HCT116 (cell line): Measurements from ENCODE around the gene KIF26B. TPM values are rescaled to one million over a fixed set of nuclear protein-coding genes. Genes with fewer than 3 reads are reported as not detected.

Experiments
- ATAC-seq: fragments of 200-7000 bp; cut with Tn5 transposase; 2 replicates; pipeline ENCODE4 v1.9.1; 2020; ENCODE audit warnings: mild to moderate bottlenecking, moderate library complexity
- BruUV-seq: library from RNA; stranded (reverse); fragments of 400-500 nt; replicated peaks from 2 replicates; lab custom pipeline; 2021; lab: Mats Ljungman, UMichigan
- CTCF ChIA-PET: fragments of 300-600 bp; sonication (Branson Sonifier 250); formaldehyde crosslinking; loops from one replicate; lab custom pipeline; 2021; ENCODE audit warnings: antibody characterized with exemption; lab: Charles Lee
- POLR2A ChIA-PET: fragments of 300-600, 350-600 bp; sonication (Branson Sonifier 250); formaldehyde crosslinking; loops from one replicate; lab custom pipeline; 2021; ENCODE audit warnings: antibody characterized with exemption; lab: Charles Lee
- RAD21 ChIA-PET, 2 experiments: fragments of 300-600 bp; sonication (Branson Sonifier 250); formaldehyde crosslinking; loops; one replicate each; lab custom pipeline; 2023; ENCODE audit warnings: low total read pairs in 2 of 2; ENCODE audit not compliant: uncharacterized antibody in 2 of 2, unreplicated experiment in 2 of 2, low non-redundant PET in 1 of 2; lab: Charles Lee
- DNase-seq: peaks from one replicate; pipeline ENCODE4 v3.0.0-alpha.2; 2010; ENCODE audit warnings: low read depth, low spot score
- H2AFZ ChIP-seq: fragments of 200-600 bp; shearing (Covaris generic), sonication (generic); 2 replicates; pipeline ENCODE4 v1.6.1; 2017; ENCODE audit warnings: low read depth, mixed run types, mixed read lengths, antibody characterized with exemption, low read length; ENCODE audit not compliant: poor library complexity, severe bottlenecking
- H3K27ac ChIP-seq: 2 replicates; pipeline ENCODE4 v1.5.1; 2012; ENCODE audit warnings: low read depth, low read length
- H3K27me3 ChIP-seq: fragments of 200-600 bp; sonication (generic); 2 replicates; pipeline ENCODE4 v1.6.1; 2016; ENCODE audit warnings: mixed run types, low read length, mixed read lengths; ENCODE audit not compliant: insufficient read depth
- H3K36me3 ChIP-seq, 2 experiments: fragments of 200-500 bp in 1 of 2; fragments of 200-600 bp in 1 of 2; sonication (Bioruptor generic) in 1 of 2; sonication (generic) in 1 of 2; 2 replicates each; pipeline versions ENCODE4 v1.5.1 to v1.6.1; 2014 to 2016; ENCODE audit warnings: low read length in 2 of 2, inconsistent platforms in 1 of 2, mixed read lengths in 1 of 2, mixed run types in 1 of 2; ENCODE audit not compliant: insufficient read depth in 2 of 2, control insufficient read depth in 1 of 2
- H3K4me1 ChIP-seq, 2 experiments: fragments of 200-600 bp in 1 of 2; sonication (generic) in 1 of 2; 2 replicates each; pipeline versions ENCODE4 v1.5.1 to v1.6.1; 2012 to 2017; ENCODE audit warnings: low read length in 2 of 2, inconsistent platforms in 1 of 2, mild to moderate bottlenecking in 1 of 2, mixed read lengths in 1 of 2, mixed run types in 1 of 2, moderate library complexity in 1 of 2; ENCODE audit not compliant: insufficient read depth in 2 of 2, control insufficient read depth in 1 of 2
- H3K4me2 ChIP-seq: fragments of 200-600 bp; sonication (generic); 2 replicates; pipeline ENCODE4 v1.6.1; 2017; ENCODE audit warnings: mixed run types, low read length, mixed read lengths
- H3K4me3 ChIP-seq, 2 experiments: fragments of 200-600 bp in 1 of 2; sonication (generic) in 1 of 2; replicated peaks in 1 of 2; 2 replicates each; pipeline ENCODE4 v1.5.1; 2011 to 2016; ENCODE audit warnings: low read length in 2 of 2, control low read depth in 1 of 2, low read depth in 1 of 2, mild to moderate bottlenecking in 1 of 2, mixed read lengths in 1 of 2, mixed run types in 1 of 2
- H3K79me2 ChIP-seq: fragments of 200-600 bp; sonication (generic); 2 replicates; pipeline ENCODE4 v1.6.1; 2017; ENCODE audit warnings: mild to moderate bottlenecking, mixed run types, low read length, moderate library complexity, mixed read lengths; ENCODE audit not compliant: insufficient read depth
- H3K9ac ChIP-seq: fragments of 200-600 bp; sonication (generic); 2 replicates; pipeline ENCODE4 v1.6.1; 2016; ENCODE audit warnings: low read length, mixed read lengths
- H3K9me2 ChIP-seq: fragments of 200-600 bp; sonication (generic), shearing (Covaris generic); 2 replicates; pipeline ENCODE4 v1.6.1; 2017; ENCODE audit warnings: mixed run types, mild to moderate bottlenecking, moderate library complexity; ENCODE audit not compliant: insufficient read depth
- H3K9me3 ChIP-seq, 2 experiments: fragments of 200-500 bp in 1 of 2; fragments of 200-600 bp in 1 of 2; sonication (Bioruptor generic) in 1 of 2; sonication (generic) in 1 of 2; 2 replicates each; pipeline ENCODE4 v1.6.1; 2014 to 2017; ENCODE audit warnings: low read length in 2 of 2, mixed read lengths in 2 of 2, inconsistent platforms in 1 of 2, low read depth in 1 of 2, mild to moderate bottlenecking in 1 of 2, mixed run types in 1 of 2, moderate library complexity in 1 of 2; ENCODE audit not compliant: control insufficient read depth in 1 of 2, insufficient read depth in 1 of 2
- H4K20me1 ChIP-seq: fragments of 200-600 bp; sonication (generic), shearing (Covaris generic); 2 replicates; pipeline ENCODE4 v1.6.1; 2017; ENCODE audit warnings: mixed run types, mild to moderate bottlenecking, moderate library complexity; ENCODE audit not compliant: insufficient read depth
- ATF3 ChIP-seq: IDR thresholded peaks from 2 replicates; pipeline ENCODE4 v1.6.1; 2012
- CBX3 ChIP-seq: IDR thresholded peaks from 2 replicates; pipeline ENCODE4 v1.6.1; 2012; ENCODE audit warnings: low read depth
- CEBPB ChIP-seq: IDR thresholded peaks from 2 replicates; pipeline ENCODE4 v1.6.1; 2012; ENCODE audit warnings: low read depth
- CTCF ChIP-seq, 3 experiments: fragments of 200-600 bp in 1 of 3; sonication (generic) in 1 of 3; IDR thresholded peaks in 2 of 3; conservative IDR thresholded peaks in 1 of 3; 2 replicates each; pipeline ENCODE4 v1.5.1; 2012 to 2017; ENCODE audit warnings: low read depth in 2 of 3, low read length in 2 of 3, antibody characterized with exemption in 1 of 3, borderline replicate concordance in 1 of 3, control low read depth in 1 of 3, mild to moderate bottlenecking in 1 of 3, mixed read lengths in 1 of 3, mixed run types in 1 of 3, moderate library complexity in 1 of 3; ENCODE audit not compliant: insufficient read depth in 1 of 3
- EZH2 ChIP-seq: fragments of 200-600 bp; sonication (generic); IDR thresholded peaks from 2 replicates; pipeline ENCODE4 v1.6.1; 2017; ENCODE audit warnings: antibody characterized with exemption, mixed run types
- EZH2phosphoT487 ChIP-seq: fragments of 200-600 bp; IDR thresholded peaks from 2 replicates; pipeline ENCODE4 v1.6.1; 2018; ENCODE audit warnings: antibody characterized with exemption, borderline replicate concordance
- MAX ChIP-seq: IDR thresholded peaks from 2 replicates; pipeline ENCODE4 v1.6.1; 2012
- POLR2A ChIP-seq: IDR thresholded peaks from 2 replicates; pipeline ENCODE4 v1.7.0; 2011; ENCODE audit warnings: borderline replicate concordance; ENCODE audit not compliant: insufficient read depth, insufficient read length; ENCODE audit errors: extremely low read depth
- SIN3A ChIP-seq: IDR thresholded peaks from 2 replicates; pipeline ENCODE4 v1.6.1; 2012; ENCODE audit warnings: low read depth
- SP1 ChIP-seq: IDR thresholded peaks from 2 replicates; pipeline ENCODE4 v1.6.1; 2012; ENCODE audit warnings: low read depth
- YY1 ChIP-seq: IDR thresholded peaks from 2 replicates; pipeline ENCODE4 v1.6.1; 2011; ENCODE audit warnings: low read length, low read depth, moderate library complexity, mild to moderate bottlenecking; ENCODE audit not compliant: insufficient replicate concordance; ENCODE audit errors: extremely low read depth
- ZFX ChIP-seq: fragments of 450-650 bp; IDR thresholded peaks from 2 replicates; pipeline ENCODE4 v1.6.1; 2017
- ZNF274 ChIP-seq: fragments of 200-500 bp; sonication (Bioruptor generic); IDR thresholded peaks from 2 replicates; pipeline ENCODE4 v1.6.1; 2014; ENCODE audit warnings: mild to moderate bottlenecking, low read depth, low read length, inconsistent platforms
- intact Hi-C: fragments of 100-400 bp; cut with micrococcal nuclease; formaldehyde crosslinking; loops from 2 replicates; pipeline ENCODE4 v1.10.0; 2022
- total RNA-seq: library from RNA; stranded (reverse); gene quantifications from one replicate; pipeline ENCODE4 v1.2.1, GENCODE V29; 2021; ENCODE audit not compliant: unreplicated experiment

The KIF26B gene
- total RNA-seq, 1 experiment from 2014 or later: 0.49 TPM

GRCh38 chr1:245469734-245470133 is 314.9 kb downstream of the KIF26B start:
- no TSS peak for BruUV-seq
- Histone ChIP-seq H3K4me2 (no peak overlapping the region), H2AFZ (no peak overlapping the region), H3K79me2 (no peaks in the 10 kb centered on the region), H3K36me3 (no peaks in the 10 kb centered on the region), H3K9ac (no peak overlapping the region), H3K9me2 (no peaks in the 10 kb centered on the region), H3K4me3 (no peak overlapping the region), H3K9me3 (no peaks in the 10 kb centered on the region), H3K27ac (no peak overlapping the region), H3K27me3 (no peaks in the 10 kb centered on the region), H3K4me1 (no peaks in the 10 kb centered on the region), H4K20me1 (no peaks in the 10 kb centered on the region)
- RAD21 ChIA-PET: no interaction called here
- ATAC-seq (no peak), DNase-seq (no peak)
- intact Hi-C loops: no loop called here
- TF ChIP-seq YY1 (no peak), CTCF (IDR thresholded peaks at IDR 0.05 in 2 of 3, conservative IDR thresholded peaks at IDR 0.05 in 1 of 3; ENCODE audit: borderline replicate concordance in 1 of 3, insufficient read depth in 1 of 3, low read depth in 2 of 3, low read length in 2 of 3) (no peak), POLR2A (no peak), EZH2phosphoT487 (no peak), CBX3 (no peak), SIN3A (no peak)
- CTCF ChIA-PET: no interaction called here
- POLR2A ChIA-PET: no interaction called here

DNA sequence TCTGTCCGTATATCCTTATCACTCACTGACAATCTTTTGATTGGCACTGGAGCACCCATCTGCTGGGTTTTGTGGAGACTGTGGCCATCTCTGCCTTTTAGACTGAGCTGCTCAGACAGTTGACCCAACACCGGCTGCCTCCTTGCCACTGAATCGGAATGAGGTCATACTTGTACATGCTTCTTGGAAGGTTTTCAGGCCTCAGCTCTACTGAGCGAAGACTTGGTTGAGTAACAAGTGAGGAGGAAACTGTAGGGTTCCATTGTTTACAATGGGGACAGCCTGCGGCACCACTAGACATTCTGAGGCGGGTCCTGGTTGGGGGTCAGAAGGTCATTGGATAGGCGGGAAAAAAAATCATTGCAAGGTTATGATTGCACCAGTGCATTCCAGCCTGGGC is 320.3 kb downstream of the KIF26B start:
- no peak for DNase-seq
- no peak for TF ChIP-seq SIN3A
- no peak for TF ChIP-seq ZNF274
- TF ChIP-seq CEBPB: no peak
- TF ChIP-seq ZFX: no peak
- TF ChIP-seq ATF3: no peak
- no peak for TF ChIP-seq SP1
- no peak for TF ChIP-seq EZH2phosphoT487
- no peak for TF ChIP-seq MAX
- no peak for TF ChIP-seq EZH2
- TF ChIP-seq, all 23 proteins: peak for 0
- RAD21 ChIA-PET: no interaction called here
- no peak for ATAC-seq
- Histone ChIP-seq H3K27ac (no peak overlapping the region), H3K4me1 (no peaks in the 10 kb centered on the region), H3K4me3 (no peak overlapping the region), H3K79me2 (no peaks in the 10 kb centered on the region), H3K27me3 (no peaks in the 10 kb centered on the region), H3K9me3 (no peaks in the 10 kb centered on the region), H3K9ac (no peak overlapping the region), H3K4me2 (no peak overlapping the region), H2AFZ (no peak overlapping the region), H3K9me2 (no peaks in the 10 kb centered on the region), H3K36me3 (no peaks in the 10 kb centered on the region), H4K20me1 (no peaks in the 10 kb centered on the region)
- POLR2A ChIA-PET: no interaction called here
- intact Hi-C loops: no loop called here
- CTCF ChIA-PET: no interaction called here
- BruUV-seq: no TSS peak
